GM12878 (cell line): Measurements from ENCODE around the gene EYS.

Experiments used
- JUND ChIP-seq: IDR thresholded peaks from 2 replicates; pipeline ENCODE4 v1.6.1; 2012; ENCODE audit warnings: low read depth, mild to moderate bottlenecking, low read length, improper control_type of control experiment, moderate library complexity
- KDM1A ChIP-seq: fragments of 200-600 bp; sonication (generic); IDR thresholded peaks from 2 replicates; pipeline ENCODE4 v1.6.1; 2016; ENCODE audit warnings: borderline replicate concordance
- NR2C2 ChIP-seq: IDR thresholded peaks from 2 replicates; pipeline ENCODE4 v1.6.1; 2011; ENCODE audit warnings: borderline replicate concordance, low read depth; ENCODE audit not compliant: control insufficient read depth, insufficient read length
- TF ChIP-seq, protein P1 (sequence below), 3 experiments: IDR thresholded peaks in 2 of 3; conservative IDR thresholded peaks in 1 of 3; 2 replicates each; pipeline ENCODE4 v1.5.1; 2011; ENCODE audit warnings: low read depth in 3 of 3, low read length in 3 of 3, mild to moderate bottlenecking in 3 of 3, control low read depth in 2 of 3, moderate library complexity in 2 of 3, inconsistent platforms in 1 of 3, mixed read lengths in 1 of 3; ENCODE audit not compliant: control insufficient read depth in 2 of 3, insufficient read depth in 1 of 3; ENCODE audit errors: extremely low read depth in 1 of 3

DNA sequence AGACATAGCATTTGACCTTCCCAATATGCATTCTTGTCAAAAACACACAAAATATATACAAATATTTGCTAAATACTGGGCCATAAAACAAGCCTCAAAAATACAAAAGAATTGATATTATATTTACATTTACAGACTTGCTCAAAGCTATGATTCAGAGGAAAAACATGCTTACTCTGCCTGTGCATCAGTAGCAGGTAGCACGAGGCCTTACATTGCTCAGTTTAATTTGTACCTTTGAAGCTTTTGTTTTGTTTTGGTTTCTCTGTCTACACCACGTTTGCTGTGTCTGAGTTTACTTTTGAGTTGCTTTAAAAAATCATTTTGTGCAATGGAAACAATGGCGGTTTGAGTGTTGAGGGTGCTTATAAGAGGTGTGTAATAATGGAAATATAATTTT lies 1972.1 kb downstream of the EYS start:
- TF ChIP-seq, protein P1, sequence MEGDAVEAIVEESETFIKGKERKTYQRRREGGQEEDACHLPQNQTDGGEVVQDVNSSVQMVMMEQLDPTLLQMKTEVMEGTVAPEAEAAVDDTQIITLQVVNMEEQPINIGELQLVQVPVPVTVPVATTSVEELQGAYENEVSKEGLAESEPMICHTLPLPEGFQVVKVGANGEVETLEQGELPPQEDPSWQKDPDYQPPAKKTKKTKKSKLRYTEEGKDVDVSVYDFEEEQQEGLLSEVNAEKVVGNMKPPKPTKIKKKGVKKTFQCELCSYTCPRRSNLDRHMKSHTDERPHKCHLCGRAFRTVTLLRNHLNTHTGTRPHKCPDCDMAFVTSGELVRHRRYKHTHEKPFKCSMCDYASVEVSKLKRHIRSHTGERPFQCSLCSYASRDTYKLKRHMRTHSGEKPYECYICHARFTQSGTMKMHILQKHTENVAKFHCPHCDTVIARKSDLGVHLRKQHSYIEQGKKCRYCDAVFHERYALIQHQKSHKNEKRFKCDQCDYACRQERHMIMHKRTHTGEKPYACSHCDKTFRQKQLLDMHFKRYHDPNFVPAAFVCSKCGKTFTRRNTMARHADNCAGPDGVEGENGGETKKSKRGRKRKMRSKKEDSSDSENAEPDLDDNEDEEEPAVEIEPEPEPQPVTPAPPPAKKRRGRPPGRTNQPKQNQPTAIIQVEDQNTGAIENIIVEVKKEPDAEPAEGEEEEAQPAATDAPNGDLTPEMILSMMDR (IDR thresholded peaks at IDR 0.05 in 2 of 3, conservative IDR thresholded peaks at IDR 0.05 in 1 of 3; ENCODE audit: control insufficient read depth in 2 of 3, extremely low read depth in 1 of 3, insufficient read depth in 1 of 3, low read depth in 3 of 3, low read length in 3 of 3): no peak
- TF ChIP-seq KDM1A (no peak), NR2C2 (no peak), JUND (no peak)
